Epithelial cell of prostate (primary cell): ENCODE results near the gene FANCM.
A peak's percentile ranks its signal among the peaks of the same experiment; 100 is the strongest.

Experiments
- DNase-seq: peaks from one replicate; pipeline ENCODE4 v3.0.0-alpha.2; 2011; ENCODE audit warnings: low read depth, low spot score
- H3K27ac ChIP-seq: fragments of 450-650 bp; 2 replicates; pipeline ENCODE4 v1.5.1; 2017; ENCODE audit warnings: mild to moderate bottlenecking

The FANCM gene

GRCh38 chr14:45135659-45136395 is at the start of gene FANCM:
Gene FANCM (plus strand): TSS chr14:45135930. CDS start chr14:45136032, 102 bp downstream.
- DNase-seq = peak; percentile 91
- peak within 1 kb of the TSS; percentile 79 for H3K27ac ChIP-seq

DNA sequence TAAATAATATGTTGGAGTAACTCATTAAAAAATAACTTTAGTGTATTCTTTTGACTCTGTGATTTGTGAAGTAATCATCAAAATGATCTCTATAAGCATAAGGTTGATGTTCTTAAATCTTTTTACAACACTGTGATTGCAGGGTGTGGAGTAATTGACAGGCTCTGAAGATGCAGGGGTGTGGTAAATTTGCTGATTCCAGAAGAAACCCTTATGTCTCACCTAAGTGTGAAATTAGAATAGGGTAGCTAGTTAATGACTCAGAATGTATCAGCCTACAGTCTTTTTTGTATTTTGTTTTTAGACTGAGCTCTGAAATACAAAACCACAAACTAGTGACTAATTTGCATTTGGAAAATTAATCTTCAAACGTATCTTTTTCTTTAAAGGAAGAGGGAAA is 45.9 kb upstream of the FANCM start:
- peak; percentile 45 for DNase-seq
- peak overlapping the region; percentile 42 for H3K27ac ChIP-seq

DNA sequence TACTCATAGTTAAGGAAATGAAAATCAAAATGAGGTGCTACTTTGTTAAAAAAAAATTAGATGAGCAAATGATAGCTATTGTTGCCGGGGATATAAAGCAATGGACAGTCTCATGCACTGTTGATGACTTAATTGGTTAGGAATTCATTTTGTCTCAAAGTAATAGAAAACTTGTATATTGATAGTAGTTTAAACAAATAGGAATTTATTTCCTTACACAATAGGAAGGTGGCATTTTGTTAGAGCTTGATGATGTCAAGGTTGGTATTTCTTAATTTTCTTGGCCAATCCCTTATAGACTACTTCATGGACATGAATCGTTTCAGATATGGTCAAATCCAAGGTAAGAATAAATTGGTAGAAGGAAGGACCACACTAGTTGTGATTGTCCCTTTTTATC is 44.0 kb upstream of the FANCM start:
- no peak for DNase-seq
- peak overlapping the region; percentile 17 for H3K27ac ChIP-seq

DNA sequence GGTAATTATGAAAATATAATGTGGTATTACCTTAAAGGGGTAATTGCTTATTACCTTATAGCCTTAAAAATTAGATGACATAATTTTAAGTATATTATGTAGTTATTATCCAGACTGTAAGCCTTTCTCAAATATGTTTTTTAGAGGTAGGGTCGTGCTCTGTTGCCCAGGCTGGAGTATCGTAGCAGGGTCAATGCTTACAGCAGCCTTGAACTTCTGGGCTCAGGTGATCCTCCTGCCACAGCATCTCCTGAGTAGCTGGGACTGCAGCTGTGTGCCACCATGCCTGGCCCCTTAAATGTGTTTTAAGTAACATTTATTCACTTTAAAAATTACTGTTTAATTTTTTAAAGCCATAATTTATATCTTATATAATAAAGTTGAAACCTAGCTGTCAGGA is 41.5 kb upstream of the FANCM start:
- DNase-seq = no peak
- no peak overlapping the region for H3K27ac ChIP-seq

DNA sequence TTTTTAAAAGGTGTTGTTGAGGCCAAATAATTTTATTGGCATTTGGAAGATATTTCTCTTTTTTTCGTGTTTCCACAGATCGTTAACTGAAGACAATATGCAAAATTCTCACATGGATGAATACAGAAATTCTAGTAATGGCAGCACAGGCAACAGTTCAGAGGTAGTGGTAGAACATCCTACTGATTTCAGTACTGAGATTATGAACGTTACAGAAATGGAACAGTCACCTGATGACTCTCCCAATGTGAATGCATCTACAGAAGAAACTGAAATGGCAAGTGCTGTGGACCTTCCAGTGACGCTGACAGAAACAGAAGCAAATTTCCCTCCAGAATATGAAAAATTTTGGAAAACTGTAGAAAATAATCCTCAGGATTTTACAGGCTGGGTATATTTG is 40.6 kb upstream of the FANCM start:
- no peak for DNase-seq
- H3K27ac ChIP-seq = no peak overlapping the region

GRCh38 chr14:45096218-45096617 is 39.5 kb upstream of the FANCM start:
- no peak for DNase-seq
- no peak overlapping the region for H3K27ac ChIP-seq

- no peak for DNase-seq
- H3K27ac ChIP-seq = no peak overlapping the region
Measured at GRCh38 chr14:45103806-45104205, 31.9 kb upstream of the FANCM start.

GRCh38 chr14:45104561-45104960 is 31.2 kb upstream of the FANCM start:
- DNase-seq = no peak
- no peak overlapping the region for H3K27ac ChIP-seq

DNA sequence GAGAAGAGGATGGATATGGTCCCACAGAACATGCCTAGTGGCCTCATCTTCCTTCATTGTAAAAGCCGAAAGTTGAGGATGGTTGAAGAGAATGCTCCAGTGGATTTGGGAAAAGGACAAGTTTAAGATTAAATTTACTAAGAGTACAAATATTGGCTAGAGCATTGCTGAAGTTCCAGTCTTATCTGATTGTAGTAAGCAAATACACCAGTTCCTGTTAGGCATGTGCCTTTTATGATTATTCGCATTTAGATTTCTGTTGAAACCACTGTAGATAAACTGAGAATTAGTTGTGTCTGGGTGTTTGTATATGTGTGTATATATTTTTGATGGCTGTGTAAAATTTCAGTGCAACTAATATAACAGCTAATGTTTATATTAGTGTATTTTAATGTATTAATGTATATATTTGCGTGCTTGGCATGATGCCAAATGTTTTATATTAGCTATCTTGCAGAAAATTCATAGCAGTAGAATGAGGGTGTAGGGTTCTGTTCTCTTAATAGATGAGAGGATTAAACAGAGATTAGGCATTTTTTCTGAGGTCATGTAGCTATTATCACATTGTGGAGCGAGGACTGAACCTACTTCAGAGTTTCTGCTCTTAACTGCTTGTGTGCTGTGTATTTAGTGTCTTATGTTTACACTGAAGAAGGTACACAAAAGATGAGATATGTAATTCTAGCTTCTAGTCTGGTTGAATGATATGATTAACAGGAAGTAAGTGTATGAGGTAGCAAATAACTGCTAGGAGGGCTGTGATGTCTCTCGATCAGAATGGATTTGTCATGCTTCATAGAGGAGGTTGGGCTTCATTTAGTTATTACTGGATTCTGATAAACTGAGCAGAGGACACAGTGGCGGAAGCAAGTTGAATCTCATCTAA is 22.6 kb upstream of the FANCM start:
- H3K27ac ChIP-seq = peak overlapping the region; percentile 30
- DNase-seq = no peak

GRCh38 chr14:45114327-45114726 is 21.4 kb upstream of the FANCM start:
- no peak for DNase-seq
- H3K27ac ChIP-seq = no peak overlapping the region

DNA sequence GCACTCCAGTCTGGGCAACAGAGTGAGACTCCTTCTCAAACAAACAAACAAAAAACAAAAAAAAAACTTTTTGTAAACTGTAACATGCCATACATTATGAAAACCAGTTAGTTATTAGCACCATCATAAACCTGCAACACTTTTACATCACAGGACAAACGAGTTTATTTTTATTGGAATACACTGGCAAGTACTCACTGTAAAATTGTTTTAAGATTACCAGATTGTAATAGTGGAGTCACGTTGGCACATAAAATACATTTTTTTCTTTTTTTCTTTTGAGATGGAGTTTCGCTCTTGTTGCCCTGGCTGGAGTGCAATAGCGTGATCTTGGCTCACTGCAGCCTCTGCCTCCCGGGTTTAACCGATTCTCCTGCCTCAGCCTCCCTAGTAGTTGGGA is 17.1 kb upstream of the FANCM start:
- H3K27ac ChIP-seq = no peak overlapping the region
- no peak for DNase-seq

GRCh38 chr14:45120096-45120495 is 15.6 kb upstream of the FANCM start:
- DNase-seq = no peak
- no peak overlapping the region for H3K27ac ChIP-seq

DNA sequence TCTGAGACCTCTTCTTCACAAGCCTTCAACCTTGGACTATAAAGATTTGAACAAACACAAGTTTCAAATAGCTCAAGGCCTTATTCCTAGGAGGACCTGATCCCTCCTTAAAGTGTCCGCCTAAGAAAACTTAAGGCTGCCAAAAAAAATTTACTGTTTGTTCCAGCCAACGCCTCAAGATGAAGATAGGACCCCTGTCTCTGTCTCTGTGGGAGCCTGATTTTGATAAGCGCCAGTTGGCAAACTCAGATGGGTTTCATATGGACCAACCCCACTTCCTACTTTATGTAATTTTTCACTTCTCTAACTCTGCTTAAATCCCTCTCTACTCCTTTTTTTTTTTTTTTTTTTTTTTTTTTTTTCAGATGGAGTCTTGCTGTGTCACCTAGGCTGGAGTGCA is 12.5 kb upstream of the FANCM start:
- DNase-seq = no peak
- no peak overlapping the region for H3K27ac ChIP-seq

GRCh38 chr14:45125754-45126153 is 10.0 kb upstream of the FANCM start:
- H3K27ac ChIP-seq = no peak overlapping the region
- no peak for DNase-seq

GRCh38 chr14:45128963-45129629 is 6.6 kb upstream of the FANCM start:
- no peak overlapping the region for H3K27ac ChIP-seq

GRCh38 chr14:45133683-45134050 is 2.1 kb upstream of the FANCM start:
- peak overlapping the region; percentile 79 for H3K27ac ChIP-seq
- DNase-seq = no peak

More at GRCh38 chr14:45128963-45129629, 6.6 kb upstream of the FANCM start:
- DNase-seq = no peak

DNA sequence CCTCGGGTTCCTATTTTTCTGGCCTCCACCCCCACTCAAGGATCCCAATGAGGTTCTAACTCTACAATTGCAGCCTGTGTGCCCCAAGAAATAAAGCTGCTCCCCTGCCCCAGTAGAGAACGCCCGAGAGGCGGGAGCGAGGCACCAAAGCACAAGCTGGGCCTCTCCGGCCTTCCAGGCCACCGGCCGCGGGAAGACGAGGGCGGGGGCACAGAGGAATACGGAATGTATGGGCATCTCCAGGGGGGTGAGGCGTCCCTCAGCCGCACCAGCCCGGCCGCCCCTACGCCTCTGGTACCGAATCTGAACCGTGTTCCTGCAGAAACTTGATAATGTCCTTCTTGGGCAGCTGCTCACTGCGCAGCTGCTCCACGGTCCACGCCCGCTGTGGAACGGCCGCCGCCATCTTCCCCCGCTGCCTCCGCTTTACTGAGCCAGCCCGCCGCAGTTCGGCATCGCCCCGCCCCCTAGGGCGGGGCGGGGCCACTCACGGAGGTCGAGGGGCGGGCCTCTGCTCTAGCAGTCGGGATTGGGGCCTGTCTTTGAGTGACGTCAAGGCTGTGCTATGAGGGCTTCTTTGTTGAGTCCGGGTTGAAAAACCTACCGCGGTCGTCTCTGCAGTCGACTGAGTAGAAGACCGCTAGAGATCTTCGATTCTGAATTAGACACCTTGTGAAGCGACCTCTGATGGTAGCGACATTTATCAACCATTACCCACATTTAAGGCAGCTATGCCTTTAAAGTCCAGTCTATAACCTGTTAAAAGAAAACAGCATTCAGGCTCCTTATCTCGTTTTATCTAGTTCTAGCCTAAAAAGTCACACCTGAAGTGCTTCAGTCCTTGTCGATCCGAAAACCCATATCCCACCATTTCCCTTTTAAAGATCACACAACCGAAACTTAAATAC is 1.4 kb upstream of the FANCM start, which contains the start of gene FKBP3:
TSS of gene FKBP3 (minus strand) at position 431 of the 908 bp plus-strand sequence. CDS start at position 406, 25 bp downstream.
- H3K27ac ChIP-seq = peak within 1 kb of the TSS; percentile 79
- peak; percentile 95 for DNase-seq

DNA sequence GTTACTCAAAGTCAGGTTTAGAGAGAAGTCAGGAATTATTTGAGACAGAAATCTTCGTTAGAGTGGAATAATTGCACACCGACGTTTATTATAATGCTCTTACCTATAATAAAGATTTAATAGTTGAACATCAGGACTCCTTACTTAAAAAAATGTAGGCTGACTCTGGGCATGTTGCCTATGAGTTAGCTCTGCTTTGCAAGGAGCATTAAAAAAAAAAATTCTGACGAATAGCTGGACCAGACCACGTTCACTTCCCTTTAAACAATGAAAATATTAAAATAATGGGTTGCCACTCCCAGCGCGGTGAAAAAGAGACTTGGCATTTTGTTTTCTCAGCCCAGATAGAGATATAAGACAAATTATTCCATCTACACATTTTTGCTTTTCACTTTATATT is 574 bp upstream of the FANCM start:
- H3K27ac ChIP-seq = peak overlapping the region; percentile 79
- DNase-seq = no peak

DNA sequence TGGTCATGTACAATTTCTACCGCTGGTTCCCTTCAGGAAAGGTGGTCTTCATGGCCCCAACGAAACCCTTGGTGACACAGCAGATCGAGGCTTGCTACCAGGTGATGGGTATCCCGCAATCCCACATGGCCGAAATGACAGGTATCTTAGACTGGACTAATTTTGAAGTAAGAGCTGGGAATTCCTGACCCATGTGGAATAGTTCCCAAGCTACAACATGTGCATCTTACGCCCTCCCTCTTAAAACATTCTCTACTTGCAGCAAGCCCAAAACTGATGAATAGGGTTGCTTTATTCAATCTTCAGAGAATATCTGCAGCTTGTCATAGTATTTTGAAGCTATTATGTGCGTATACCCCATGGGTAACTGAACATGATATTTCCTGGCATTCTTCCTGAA is 669 bp downstream of the FANCM start:
- no peak for DNase-seq
- H3K27ac ChIP-seq = peak overlapping the region; percentile 79

- DNase-seq = no peak
- H3K27ac ChIP-seq = no peak overlapping the region
Measured at GRCh38 chr14:45140661-45141187, 5.0 kb downstream of the FANCM start.
